Activated CD8-positive, alpha-beta memory T cell treated with anti-CD3 and anti-CD28 coated beads for 36 hours (primary cell): ENCODE data around the gene PLCB3. TPM values are rescaled to one million over a fixed set of nuclear protein-coding genes. Genes with fewer than 3 reads are reported as not detected.

ENCODE experiments used
- CTCF ChIA-PET: fragments of 350-600 bp; sonication (Branson Sonifier 250); formaldehyde crosslinking; loops from one replicate; lab custom pipeline; 2021; ENCODE audit warnings: antibody characterized with exemption; lab: Charles Lee
- POLR2A ChIA-PET: fragments of 350-600 bp; sonication (Branson Sonifier 250); formaldehyde crosslinking; loops from one replicate; lab custom pipeline; 2021; ENCODE audit warnings: antibody characterized with exemption; lab: Charles Lee
- total RNA-seq, 2 experiments: library from RNA; stranded (reverse); gene quantifications; one replicate each; pipeline ENCODE4 v1.2.3, GENCODE V29; 2021

PLCB3 gene
- total RNA-seq, 2 experiments from 2014 or later, result 16.0 to 16.9 TPM

GRCh38 chr11:64249563-64250414 lies 1.5 kb upstream of the PLCB3 start:
- ChIA-PET CTCF (interaction anchor here (1.0 to 5.0 kb wide), 11 partner anchors 8 to 53 kb away, joined by 3 to 61 read pairs (median 8); partner anchors contain the start of genes BAD, CATSPERZ, ESRRA and FERMT3), POLR2A (interaction anchor here (0.6 to 1.3 kb wide), 2 partner anchors 55 to 64 kb away, joined by 3 to 4 read pairs; partner anchors contain the start of gene STIP1)

DNA sequence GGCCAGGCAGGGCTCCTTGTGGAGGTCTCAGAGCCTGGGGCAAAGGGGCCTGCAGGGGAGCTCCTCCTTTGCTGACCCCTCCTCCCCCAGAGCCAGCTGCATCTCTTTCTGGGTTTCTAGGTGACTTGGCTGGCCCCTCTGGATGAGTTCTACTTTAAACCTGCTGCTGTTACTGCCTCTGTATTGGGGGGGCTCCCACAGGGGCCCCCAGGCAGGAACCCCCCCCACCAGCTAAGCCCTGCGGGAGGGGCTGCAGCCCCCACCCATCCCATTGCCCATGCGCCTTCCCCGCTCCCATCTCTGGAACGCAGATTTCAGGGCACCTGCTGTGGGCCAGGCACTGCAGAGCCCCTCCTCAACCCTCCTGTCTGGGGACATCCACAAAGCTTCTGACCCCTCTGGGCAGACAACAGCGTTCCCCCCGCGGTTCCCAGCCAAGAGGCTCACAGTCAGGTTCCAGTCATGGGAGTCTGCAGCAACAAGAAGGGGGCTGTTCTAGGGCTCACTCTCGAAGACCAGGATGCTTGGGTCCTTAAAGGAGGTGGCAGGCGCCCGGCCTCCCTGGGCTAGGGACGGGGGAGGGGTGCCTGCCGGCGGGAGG lies 815 bp upstream of the PLCB3 start:
- ChIA-PET POLR2A (no interaction called here), CTCF (interaction anchor here (0.7 to 5.0 kb wide), 14 partner anchors 8 to 67 kb away, joined by 3 to 61 read pairs (median 8); partner anchors contain the start of genes BAD, CATSPERZ, ESRRA and FERMT3)

- ChIA-PET CTCF (interaction anchor here (0.7 to 5.0 kb wide), 14 partner anchors 9 to 74 kb away, joined by 3 to 61 read pairs (median 7); partner anchors contain the start of genes BAD, CATSPERZ, ESRRA and FERMT3), POLR2A (interaction anchor here (0.6 to 1.7 kb wide), 2 partner anchors 11 to 16 kb away, joined by 3 to 10 read pairs; partner anchors contain the start of gene FKBP2)
Observed at GRCh38 chr11:64251753-64252002, 348 bp downstream of the PLCB3 start.

- CTCF ChIA-PET, result interaction anchor here (0.7 to 5.0 kb wide), 14 partner anchors 9 to 73 kb away, joined by 3 to 61 read pairs (median 7); partner anchors contain the start of genes BAD, CATSPERZ, ESRRA and FERMT3
- POLR2A ChIA-PET, result interaction anchor here (0.6 to 1.7 kb wide), 4 partner anchors 11 to 525 kb away, joined by 3 to 10 read pairs (median 4); partner anchors contain the start of gene FKBP2
Observed at GRCh38 chr11:64252003-64252872, 908 bp downstream of the PLCB3 start.

GRCh38 chr11:64253043-64253442 lies 1.7 kb downstream of the PLCB3 start:
- ChIA-PET CTCF (interaction anchor here (4.7 kb wide), 1 partner anchor 15 kb away, joined by 39 read pairs; no protein-coding TSS in a partner anchor), POLR2A (no interaction called here)

DNA sequence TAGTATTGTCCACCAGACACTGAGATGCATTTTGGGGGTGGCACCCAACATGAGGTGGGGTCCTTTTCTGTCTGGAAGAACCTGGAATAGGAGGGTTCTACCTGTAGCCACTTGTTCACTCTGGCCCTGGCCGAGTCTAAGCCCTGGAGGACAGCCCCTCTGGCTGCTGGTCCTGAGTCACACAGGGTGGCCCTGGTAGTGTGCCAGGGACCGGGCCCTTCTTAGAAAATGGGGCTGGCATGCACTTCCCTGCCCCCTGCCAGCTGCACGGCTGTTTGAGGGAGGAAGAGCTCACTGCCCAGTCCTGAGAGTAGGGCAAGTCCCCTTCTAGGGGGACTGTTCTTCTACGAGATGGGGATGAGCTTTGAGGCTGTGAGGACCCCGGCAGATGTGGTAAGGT lies 2.2 kb downstream of the PLCB3 start:
- POLR2A ChIA-PET, result no interaction called here
- CTCF ChIA-PET, result no interaction called here

DNA sequence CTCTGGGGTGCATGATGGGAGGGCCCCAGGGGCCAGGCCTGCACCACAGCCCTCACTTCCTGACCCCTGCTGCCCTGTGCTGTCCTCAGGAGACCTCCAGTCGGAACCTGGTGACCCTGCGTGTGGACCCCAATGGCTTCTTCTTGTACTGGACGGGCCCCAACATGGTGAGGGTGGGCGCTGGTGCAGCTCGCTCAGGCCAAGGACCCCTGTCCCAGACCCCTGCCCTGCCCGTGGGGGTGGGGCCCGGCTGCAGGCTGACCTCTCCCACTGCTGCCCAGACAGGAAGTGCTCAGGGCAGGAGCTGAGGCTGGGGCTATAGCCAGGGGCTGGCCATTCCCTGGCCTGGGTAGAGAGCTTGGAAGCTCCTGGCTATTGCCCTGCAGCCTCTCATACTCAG lies 3.0 kb downstream of the PLCB3 start:
- POLR2A ChIA-PET, result no interaction called here
- CTCF ChIA-PET, result interaction anchor here (2.4 kb wide), 1 partner anchor 47 kb away, joined by 7 read pairs; no protein-coding TSS in a partner anchor

- POLR2A ChIA-PET, result interaction anchor here (1.1 to 1.4 kb wide), 2 partner anchors 12 to 14 kb away, joined by 3 to 4 read pairs; partner anchors contain the start of gene FKBP2
- CTCF ChIA-PET, result interaction anchor here (1.0 to 2.4 kb wide), 2 partner anchors 9 to 46 kb away, joined by 4 to 7 read pairs; partner anchors contain the start of gene PPP1R14B
Observed at GRCh38 chr11:64255135-64256128, 4.1 kb downstream of the PLCB3 start.

DNA sequence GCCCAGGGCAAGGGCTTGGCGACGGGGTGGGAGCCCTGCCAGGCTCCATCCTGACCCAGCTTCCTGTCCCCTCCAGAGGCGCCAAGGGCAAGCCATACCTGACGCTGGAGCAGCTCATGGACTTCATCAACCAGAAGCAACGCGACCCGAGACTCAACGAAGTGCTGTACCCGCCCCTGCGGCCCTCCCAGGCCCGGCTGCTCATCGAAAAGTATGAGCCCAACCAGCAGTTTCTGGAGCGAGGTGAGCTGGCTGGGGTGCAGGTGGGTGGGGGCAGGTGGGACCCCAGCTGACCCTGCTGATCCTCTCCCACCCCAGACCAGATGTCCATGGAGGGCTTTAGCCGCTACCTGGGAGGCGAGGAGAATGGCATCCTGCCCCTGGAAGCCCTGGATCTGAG lies 5.0 kb downstream of the PLCB3 start:
- POLR2A ChIA-PET, result interaction anchor here (1.1 to 1.4 kb wide), 2 partner anchors 12 to 15 kb away, joined by 3 to 4 read pairs; partner anchors contain the start of gene FKBP2
- CTCF ChIA-PET, result interaction anchor here (1.0 to 2.4 kb wide), 2 partner anchors 10 to 45 kb away, joined by 4 to 7 read pairs; partner anchors contain the start of gene PPP1R14B

DNA sequence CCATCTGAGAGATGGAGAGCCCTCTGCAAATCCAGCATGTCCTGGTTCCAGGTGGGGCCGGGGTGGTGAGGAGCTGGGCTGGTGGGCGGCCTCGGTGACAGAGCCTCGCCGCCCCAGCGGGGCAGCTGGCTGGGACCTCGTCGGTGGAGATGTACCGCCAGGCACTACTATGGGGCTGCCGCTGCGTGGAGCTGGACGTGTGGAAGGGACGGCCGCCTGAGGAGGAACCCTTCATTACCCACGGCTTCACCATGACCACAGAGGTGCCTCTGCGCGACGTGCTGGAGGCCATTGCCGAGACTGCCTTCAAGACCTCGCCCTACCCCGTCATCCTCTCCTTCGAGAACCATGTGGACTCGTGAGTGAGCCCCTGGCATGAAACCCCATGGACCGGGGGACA lies 7.0 kb downstream of the PLCB3 start:
- CTCF ChIA-PET, result interaction anchor here (1.3 to 2.0 kb wide), 3 partner anchors 9 to 13 kb away, joined by 4 to 7 read pairs (median 5); partner anchors contain the start of gene PPP1R14B
- POLR2A ChIA-PET, result interaction anchor here (1.3 kb wide), 1 partner anchor 11 kb away, joined by 4 read pairs; no protein-coding TSS in a partner anchor

DNA sequence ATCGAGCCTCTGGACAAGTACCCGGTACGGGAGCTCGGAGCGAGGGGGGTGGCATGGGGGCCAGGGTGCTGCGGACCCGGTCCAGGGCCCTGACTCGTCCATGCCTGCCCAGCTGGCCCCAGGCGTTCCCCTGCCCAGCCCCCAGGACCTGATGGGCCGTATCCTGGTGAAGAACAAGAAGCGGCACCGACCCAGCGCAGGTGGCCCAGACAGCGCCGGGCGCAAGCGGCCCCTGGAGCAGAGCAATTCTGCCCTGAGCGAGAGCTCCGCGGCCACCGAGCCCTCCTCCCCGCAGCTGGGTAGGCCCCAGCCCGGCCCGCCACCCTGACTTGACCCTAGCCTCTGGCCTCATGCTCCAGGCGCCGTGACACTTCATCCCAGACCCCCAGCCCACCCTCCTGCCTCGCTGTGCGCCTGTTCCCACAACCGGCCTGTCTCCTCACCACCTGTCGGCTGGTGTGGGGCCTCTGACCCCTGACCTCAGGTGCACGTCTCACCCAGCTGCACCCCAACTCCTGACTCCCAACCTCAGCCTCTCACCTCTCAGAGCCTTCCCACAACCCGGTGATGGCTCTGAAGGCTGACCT lies 7.7 kb downstream of the PLCB3 start:
- ChIA-PET POLR2A (no interaction called here), CTCF (interaction anchor here (1.3 to 2.0 kb wide), 2 partner anchors 10 to 12 kb away, joined by 4 to 7 read pairs; no protein-coding TSS in a partner anchor)

- CTCF ChIA-PET, result interaction anchor here (1.3 kb wide), 1 partner anchor 12 kb away, joined by 4 read pairs; no protein-coding TSS in a partner anchor
- POLR2A ChIA-PET, result no interaction called here
Observed at GRCh38 chr11:64259533-64260067, 8.3 kb downstream of the PLCB3 start.

- ChIA-PET CTCF (interaction anchor here (0.8 kb wide), 1 partner anchor 10 kb away, joined by 3 read pairs; no protein-coding TSS in a partner anchor), POLR2A (no interaction called here)
Observed at GRCh38 chr11:64260147-64260708, 8.9 kb downstream of the PLCB3 start.

GRCh38 chr11:64261556-64262080 lies 10.3 kb downstream of the PLCB3 start:
- POLR2A ChIA-PET, result interaction anchor here (1.0 kb wide), 1 partner anchor 43 kb away, joined by 4 read pairs; no protein-coding TSS in a partner anchor
- CTCF ChIA-PET, result interaction anchor here (1.0 to 1.2 kb wide), 2 partner anchors 10 to 15 kb away, joined by 4 read pairs; partner anchors contain the start of gene PPP1R14B

DNA sequence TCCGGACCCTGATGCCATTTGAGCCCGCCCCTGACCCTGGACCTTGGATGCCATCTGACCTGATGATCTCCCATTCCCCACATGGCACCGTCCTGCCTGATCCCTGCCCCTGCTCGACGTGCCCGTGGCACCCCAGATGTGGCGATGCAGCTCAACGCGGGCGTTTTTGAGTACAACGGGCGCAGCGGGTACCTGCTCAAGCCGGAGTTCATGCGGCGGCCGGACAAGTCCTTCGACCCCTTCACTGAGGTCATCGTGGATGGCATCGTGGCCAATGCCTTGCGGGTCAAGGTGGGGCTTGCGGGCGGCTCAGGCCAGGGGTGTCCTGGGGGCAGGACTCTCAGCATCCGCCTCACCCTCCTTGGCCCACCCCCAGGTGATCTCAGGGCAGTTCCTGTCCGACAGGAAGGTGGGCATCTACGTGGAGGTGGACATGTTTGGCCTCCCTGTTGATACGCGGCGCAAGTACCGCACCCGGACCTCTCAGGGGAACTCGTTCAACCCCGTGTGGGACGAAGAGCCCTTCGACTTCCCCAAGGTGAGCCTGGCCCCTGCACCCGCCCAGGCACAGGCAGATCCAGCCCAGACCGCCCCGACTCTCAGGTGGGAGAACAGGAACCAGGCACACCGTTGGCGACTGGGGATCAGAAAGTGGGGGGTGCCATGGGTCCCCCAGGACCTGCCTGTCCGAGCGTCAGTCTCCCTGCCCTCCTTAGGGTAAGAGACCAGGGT lies 11.1 kb downstream of the PLCB3 start:
- POLR2A ChIA-PET, result interaction anchor here (0.5 kb wide), 1 partner anchor 17 kb away, joined by 5 read pairs; no protein-coding TSS in a partner anchor

More for the DNA sequence above, 11.1 kb downstream of the PLCB3 start:
- CTCF ChIA-PET, result interaction anchor here (1.2 to 3.4 kb wide), 2 partner anchors 12 to 16 kb away, joined by 4 to 16 read pairs; partner anchors contain the start of genes PLCB3 and PPP1R14B
